HEK293T (cell line): Measurements from ENCODE around the gene PBX2.
"Not testable (repeated sequence)": the region's sequence is repeated elsewhere in the genome, so short reads cannot be mapped to it uniquely, and the experiment has no call there.

Experiments
- CTCF ChIA-PET: fragments of 350-600 bp; formaldehyde crosslinking; extraction: SDS; loops from one replicate; lab custom pipeline; 2021; ENCODE audit warnings: antibody characterized with exemption, inconsistent platforms; lab: Yijun Ruan, JAX
- POLR2A ChIA-PET: fragments of 350-600 bp; formaldehyde crosslinking; extraction: SDS; loops from one replicate; lab custom pipeline; 2020; ENCODE audit warnings: antibody characterized with exemption, inconsistent platforms; lab: Yijun Ruan, JAX
- DNase-seq: peaks from one replicate; pipeline ENCODE4 v3.0.0; 2012; ENCODE audit warnings: mixed read lengths; ENCODE audit errors: extremely low spot score
- ARNT ChIP-seq: fragments of 450-650 bp; IDR thresholded peaks from 2 replicates; pipeline ENCODE4 v1.6.1; 2017; ENCODE audit warnings: mild to moderate bottlenecking
- BHLHE40 ChIP-seq: fragments of 450-650 bp; IDR thresholded peaks from 2 replicates; pipeline ENCODE4 v1.6.1; 2016; ENCODE audit warnings: mild to moderate bottlenecking, moderate library complexity, borderline replicate concordance
- CTBP1 ChIP-seq: fragments of 450-650 bp; IDR thresholded peaks from 2 replicates; pipeline ENCODE4 v1.6.1; 2016; ENCODE audit warnings: borderline replicate concordance
- ELF4 ChIP-seq: fragments of 450-650 bp; IDR thresholded peaks from 2 replicates; pipeline ENCODE4 v1.6.1; 2017; ENCODE audit warnings: antibody characterized with exemption
- FOXA1 ChIP-seq: fragments of 450-650 bp; IDR thresholded peaks from 2 replicates; pipeline ENCODE4 v1.6.1; 2016; ENCODE audit warnings: mild to moderate bottlenecking
- FOXK2 ChIP-seq: fragments of 450-650 bp; IDR thresholded peaks from 2 replicates; pipeline ENCODE4 v1.6.1; 2016; ENCODE audit warnings: mild to moderate bottlenecking
- FOXM1 ChIP-seq: fragments of 450-650 bp; IDR thresholded peaks from 2 replicates; pipeline ENCODE4 v1.6.1; 2017; ENCODE audit warnings: mild to moderate bottlenecking, borderline replicate concordance
- HDGF ChIP-seq: fragments of 450-650 bp; IDR thresholded peaks from 2 replicates; pipeline ENCODE4 v1.6.1; 2017; ENCODE audit warnings: antibody characterized with exemption, borderline replicate concordance
- L3MBTL2 ChIP-seq: fragments of 450-650 bp; conservative IDR thresholded peaks from 2 replicates; pipeline ENCODE4 v1.6.1; 2016; ENCODE audit warnings: mild to moderate bottlenecking
- LEF1 ChIP-seq: fragments of 450-650 bp; IDR thresholded peaks from 2 replicates; pipeline ENCODE4 v1.6.1; 2017; ENCODE audit warnings: mild to moderate bottlenecking, borderline replicate concordance
- NFRKB ChIP-seq: fragments of 450-650 bp; IDR thresholded peaks from 2 replicates; pipeline ENCODE4 v1.6.1; 2016; ENCODE audit warnings: mild to moderate bottlenecking, moderate library complexity
- PKNOX1 ChIP-seq: fragments of 450-650 bp; IDR thresholded peaks from 2 replicates; pipeline ENCODE4 v1.6.1; 2016
- SP1 ChIP-seq: fragments of 450-650 bp; IDR thresholded peaks from 2 replicates; pipeline ENCODE4 v1.6.1; 2017
- SUZ12 ChIP-seq: fragments of 450-650 bp; IDR thresholded peaks from 2 replicates; pipeline ENCODE4 v1.6.1; 2016; ENCODE audit warnings: mild to moderate bottlenecking
- TARDBP ChIP-seq: fragments of 450-650 bp; IDR thresholded peaks from 2 replicates; pipeline ENCODE4 v1.6.1; 2016
- ZNF384 ChIP-seq: fragments of 450-650 bp; IDR thresholded peaks from 2 replicates; pipeline ENCODE4 v1.6.1; 2016

The PBX2 gene

GRCh38 chr6:32215617-32216016 lies 25.6 kb upstream of the PBX2 start:
- DNase-seq, result no peak
- POLR2A ChIA-PET, result no interaction called here
- CTCF ChIA-PET, result no interaction called here
- no peak for TF ChIP-seq HDGF
- TF ChIP-seq ELF4, result no peak
- TF ChIP-seq SP1, result no peak
- TF ChIP-seq SUZ12, result no peak
- no peak for TF ChIP-seq BHLHE40
- no peak for TF ChIP-seq FOXK2

- TF ChIP-seq ELF4 (no peak), ZNF384 (no peak), SUZ12 (no peak), BHLHE40 (no peak), NFRKB (no peak), L3MBTL2 (no peak), TARDBP (no peak), HDGF (no peak), PKNOX1 (no peak), FOXA1 (no peak), ARNT (no peak), SP1 (no peak), FOXM1 (no peak), FOXK2 (no peak), CTBP1 (no peak)
- no peak for DNase-seq
- ChIA-PET CTCF (no interaction called here), POLR2A (no interaction called here)
Measured at GRCh38 chr6:32214126-32214525, 24.1 kb upstream of the PBX2 start.

GRCh38 chr6:32213649-32214048 lies 23.6 kb upstream of the PBX2 start:
- TF ChIP-seq ELF4, result no peak
- no peak for TF ChIP-seq ZNF384
- TF ChIP-seq LEF1, result no peak
- no peak for TF ChIP-seq HDGF
- no peak for TF ChIP-seq BHLHE40
- no peak for TF ChIP-seq NFRKB
- no peak for TF ChIP-seq SP1
- TF ChIP-seq FOXM1, result no peak
- no peak for TF ChIP-seq CTBP1
- no peak for TF ChIP-seq SUZ12
- TF ChIP-seq L3MBTL2, result no peak
- no peak for TF ChIP-seq FOXK2
- TF ChIP-seq PKNOX1, result no peak
- no peak for TF ChIP-seq ARNT
- no peak for TF ChIP-seq TARDBP
- no peak for TF ChIP-seq FOXA1
- CTCF ChIA-PET, result no interaction called here
- POLR2A ChIA-PET, result no interaction called here
- no peak for DNase-seq

- DNase-seq, result no peak
- TF ChIP-seq L3MBTL2 (no peak), ZNF384 (no peak), SP1 (no peak), BHLHE40 (no peak), SUZ12 (no peak), LEF1 (no peak), FOXA1 (no peak), TARDBP (no peak)
- ChIA-PET POLR2A (interaction anchor here (1.3 kb wide), 1 partner anchor 17 kb away, joined by 3 read pairs; no protein-coding TSS in a partner anchor), CTCF (interaction anchor here (0.6 kb wide), 1 partner anchor 421 kb away, joined by 3 read pairs; no protein-coding TSS in a partner anchor)
Measured at GRCh38 chr6:32212076-32212760, 22.2 kb upstream of the PBX2 start.

- POLR2A ChIA-PET, DNase-seq: not testable (repeated sequence)
- CTCF ChIA-PET, result interaction anchor here (0.6 kb wide), 1 partner anchor 420 kb away, joined by 3 read pairs; no protein-coding TSS in a partner anchor
Measured at GRCh38 chr6:32211432-32211831, 21.4 kb upstream of the PBX2 start.

GRCh38 chr6:32210191-32210601 lies 20.2 kb upstream of the PBX2 start:
- TF ChIP-seq FOXK2, result no peak
- no peak for TF ChIP-seq CTBP1
- no peak for TF ChIP-seq L3MBTL2
- TF ChIP-seq ARNT, result no peak
- no peak for TF ChIP-seq BHLHE40
- no peak for TF ChIP-seq TARDBP
- TF ChIP-seq ELF4, result no peak
- no peak for TF ChIP-seq ZNF384
- no peak for TF ChIP-seq SUZ12
- TF ChIP-seq LEF1, result no peak
- no peak for TF ChIP-seq FOXM1
- no peak for TF ChIP-seq SP1
- no peak for TF ChIP-seq NFRKB
- no peak for TF ChIP-seq PKNOX1
- DNase-seq, result no peak
- ChIA-PET CTCF (no interaction called here), POLR2A (no interaction called here)
